H1 (cell line): Measurements from ENCODE around the gene REM1. TPM values are rescaled to one million over a fixed set of nuclear protein-coding genes. Genes with fewer than 3 reads are reported as not detected.

Experiments used
- CBX8 ChIP-seq: fragments of 300-800, 300-1000 bp; sonication (generic); IDR thresholded peaks from 2 replicates; pipeline ENCODE4 v1.7.1; 2016; ENCODE audit warnings: low read depth, low read length, borderline replicate concordance
- CEBPB ChIP-seq: IDR thresholded peaks from 2 replicates; pipeline ENCODE4 v1.6.1; 2012; ENCODE audit warnings: low read depth, low read length
- HDAC2 ChIP-seq, 2 experiments: fragments of 300-600 bp in 1 of 2; sonication (generic) in 1 of 2; IDR thresholded peaks; 2 replicates each; pipeline ENCODE4 v1.6.1; 2011 to 2012; ENCODE audit warnings: low read depth in 2 of 2, low read length in 2 of 2, mild to moderate bottlenecking in 2 of 2, moderate library complexity in 2 of 2, borderline replicate concordance in 1 of 2, inconsistent platforms in 1 of 2
- KDM1A ChIP-seq: fragments of 200-600, 300-600 bp; sonication (generic); IDR thresholded peaks from 2 replicates; pipeline ENCODE4 v1.7.1; 2016; ENCODE audit warnings: mild to moderate bottlenecking, low read length, borderline replicate concordance
- KDM5A ChIP-seq: fragments of 200-600 bp; IDR thresholded peaks from 2 replicates; pipeline ENCODE4 v1.7.1; 2012; ENCODE audit warnings: mild to moderate bottlenecking, low read length, inconsistent platforms, mixed read lengths
- POLR2AphosphoS5 ChIP-seq: IDR thresholded peaks from 2 replicates; pipeline ENCODE4 v1.6.1; 2011; ENCODE audit warnings: low read depth, low read length
- SRF ChIP-seq: IDR thresholded peaks from 2 replicates; pipeline ENCODE4 v1.6.1; 2011; ENCODE audit warnings: mild to moderate bottlenecking, low read depth, low read length, moderate library complexity
- polyA plus RNA-seq, 7 experiments: library from polyadenylated mRNA; depleted of rRNA in 3 of 7; stranded (reverse) in 5 of 7; unstranded in 2 of 7; fragments of >200 nt in 5 of 7; fragments of 200-250 nt in 2 of 7; gene quantifications; 1 replicate in 5 of 7; 2 replicates in 1 of 7; 4 replicates in 1 of 7; pipeline versions ENCODE4 v1.2.1 to v1.2.3, GENCODE V29; 2011 to 2013; ENCODE audit warnings: missing spikeins in 2 of 7, mixed read lengths in 2 of 7
- total RNA-seq: library from RNA; stranded (reverse); fragmentation: NEBNext Ultra II Directional; extraction: Animal tissue kit (Norgen Biotek cat#: 25700); gene quantifications from 2 replicates; pipeline ENCODE4 v1.2.1, GENCODE V29; 2021
- TF ChIP-seq, protein P1 (sequence below): fragments of 300-600 bp; sonication (generic); IDR thresholded peaks from 2 replicates; pipeline ENCODE4 v1.7.1; 2012; ENCODE audit warnings: low read length, moderate library complexity, mild to moderate bottlenecking, inconsistent platforms; ENCODE audit not compliant: insufficient replicate concordance
- TF ChIP-seq, protein P2 (sequence below): IDR thresholded peaks from 2 replicates; pipeline ENCODE4 v1.6.1; 2012; ENCODE audit warnings: inconsistent platforms
- TF ChIP-seq, protein P3 (sequence below): IDR thresholded peaks from 2 replicates; pipeline ENCODE4 v1.6.1; 2011; ENCODE audit warnings: low read depth, mild to moderate bottlenecking, low read length; ENCODE audit not compliant: insufficient read depth

REM1 gene
- total and polyA plus RNA-seq, 2 of the 8 experiments (the other 6 are each of a cell fraction or from before 2014, with no cell fraction given), result 0.05 TPM; not detected in 1

DNA sequence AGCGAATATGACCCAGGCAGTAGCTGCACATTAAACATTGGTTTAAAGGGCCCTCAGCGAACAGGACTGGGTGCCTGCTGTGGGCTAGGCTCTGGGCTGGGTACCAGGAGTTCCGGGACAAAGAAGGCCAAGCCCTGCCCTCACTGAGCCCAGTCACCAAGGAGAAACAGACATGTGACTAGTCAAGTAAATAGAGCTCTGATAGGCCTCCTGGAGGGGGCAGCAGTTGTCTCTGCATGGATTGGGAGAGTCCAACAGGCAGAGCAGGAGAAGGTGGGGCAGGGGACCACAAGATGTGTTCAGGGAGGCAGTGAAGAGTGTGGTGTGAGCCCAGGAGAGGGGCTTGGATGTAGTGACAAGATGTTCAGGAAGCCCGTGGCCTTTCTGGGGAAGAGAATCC lies 42.3 kb downstream of the REM1 start (continued):
- TF ChIP-seq, protein P1, sequence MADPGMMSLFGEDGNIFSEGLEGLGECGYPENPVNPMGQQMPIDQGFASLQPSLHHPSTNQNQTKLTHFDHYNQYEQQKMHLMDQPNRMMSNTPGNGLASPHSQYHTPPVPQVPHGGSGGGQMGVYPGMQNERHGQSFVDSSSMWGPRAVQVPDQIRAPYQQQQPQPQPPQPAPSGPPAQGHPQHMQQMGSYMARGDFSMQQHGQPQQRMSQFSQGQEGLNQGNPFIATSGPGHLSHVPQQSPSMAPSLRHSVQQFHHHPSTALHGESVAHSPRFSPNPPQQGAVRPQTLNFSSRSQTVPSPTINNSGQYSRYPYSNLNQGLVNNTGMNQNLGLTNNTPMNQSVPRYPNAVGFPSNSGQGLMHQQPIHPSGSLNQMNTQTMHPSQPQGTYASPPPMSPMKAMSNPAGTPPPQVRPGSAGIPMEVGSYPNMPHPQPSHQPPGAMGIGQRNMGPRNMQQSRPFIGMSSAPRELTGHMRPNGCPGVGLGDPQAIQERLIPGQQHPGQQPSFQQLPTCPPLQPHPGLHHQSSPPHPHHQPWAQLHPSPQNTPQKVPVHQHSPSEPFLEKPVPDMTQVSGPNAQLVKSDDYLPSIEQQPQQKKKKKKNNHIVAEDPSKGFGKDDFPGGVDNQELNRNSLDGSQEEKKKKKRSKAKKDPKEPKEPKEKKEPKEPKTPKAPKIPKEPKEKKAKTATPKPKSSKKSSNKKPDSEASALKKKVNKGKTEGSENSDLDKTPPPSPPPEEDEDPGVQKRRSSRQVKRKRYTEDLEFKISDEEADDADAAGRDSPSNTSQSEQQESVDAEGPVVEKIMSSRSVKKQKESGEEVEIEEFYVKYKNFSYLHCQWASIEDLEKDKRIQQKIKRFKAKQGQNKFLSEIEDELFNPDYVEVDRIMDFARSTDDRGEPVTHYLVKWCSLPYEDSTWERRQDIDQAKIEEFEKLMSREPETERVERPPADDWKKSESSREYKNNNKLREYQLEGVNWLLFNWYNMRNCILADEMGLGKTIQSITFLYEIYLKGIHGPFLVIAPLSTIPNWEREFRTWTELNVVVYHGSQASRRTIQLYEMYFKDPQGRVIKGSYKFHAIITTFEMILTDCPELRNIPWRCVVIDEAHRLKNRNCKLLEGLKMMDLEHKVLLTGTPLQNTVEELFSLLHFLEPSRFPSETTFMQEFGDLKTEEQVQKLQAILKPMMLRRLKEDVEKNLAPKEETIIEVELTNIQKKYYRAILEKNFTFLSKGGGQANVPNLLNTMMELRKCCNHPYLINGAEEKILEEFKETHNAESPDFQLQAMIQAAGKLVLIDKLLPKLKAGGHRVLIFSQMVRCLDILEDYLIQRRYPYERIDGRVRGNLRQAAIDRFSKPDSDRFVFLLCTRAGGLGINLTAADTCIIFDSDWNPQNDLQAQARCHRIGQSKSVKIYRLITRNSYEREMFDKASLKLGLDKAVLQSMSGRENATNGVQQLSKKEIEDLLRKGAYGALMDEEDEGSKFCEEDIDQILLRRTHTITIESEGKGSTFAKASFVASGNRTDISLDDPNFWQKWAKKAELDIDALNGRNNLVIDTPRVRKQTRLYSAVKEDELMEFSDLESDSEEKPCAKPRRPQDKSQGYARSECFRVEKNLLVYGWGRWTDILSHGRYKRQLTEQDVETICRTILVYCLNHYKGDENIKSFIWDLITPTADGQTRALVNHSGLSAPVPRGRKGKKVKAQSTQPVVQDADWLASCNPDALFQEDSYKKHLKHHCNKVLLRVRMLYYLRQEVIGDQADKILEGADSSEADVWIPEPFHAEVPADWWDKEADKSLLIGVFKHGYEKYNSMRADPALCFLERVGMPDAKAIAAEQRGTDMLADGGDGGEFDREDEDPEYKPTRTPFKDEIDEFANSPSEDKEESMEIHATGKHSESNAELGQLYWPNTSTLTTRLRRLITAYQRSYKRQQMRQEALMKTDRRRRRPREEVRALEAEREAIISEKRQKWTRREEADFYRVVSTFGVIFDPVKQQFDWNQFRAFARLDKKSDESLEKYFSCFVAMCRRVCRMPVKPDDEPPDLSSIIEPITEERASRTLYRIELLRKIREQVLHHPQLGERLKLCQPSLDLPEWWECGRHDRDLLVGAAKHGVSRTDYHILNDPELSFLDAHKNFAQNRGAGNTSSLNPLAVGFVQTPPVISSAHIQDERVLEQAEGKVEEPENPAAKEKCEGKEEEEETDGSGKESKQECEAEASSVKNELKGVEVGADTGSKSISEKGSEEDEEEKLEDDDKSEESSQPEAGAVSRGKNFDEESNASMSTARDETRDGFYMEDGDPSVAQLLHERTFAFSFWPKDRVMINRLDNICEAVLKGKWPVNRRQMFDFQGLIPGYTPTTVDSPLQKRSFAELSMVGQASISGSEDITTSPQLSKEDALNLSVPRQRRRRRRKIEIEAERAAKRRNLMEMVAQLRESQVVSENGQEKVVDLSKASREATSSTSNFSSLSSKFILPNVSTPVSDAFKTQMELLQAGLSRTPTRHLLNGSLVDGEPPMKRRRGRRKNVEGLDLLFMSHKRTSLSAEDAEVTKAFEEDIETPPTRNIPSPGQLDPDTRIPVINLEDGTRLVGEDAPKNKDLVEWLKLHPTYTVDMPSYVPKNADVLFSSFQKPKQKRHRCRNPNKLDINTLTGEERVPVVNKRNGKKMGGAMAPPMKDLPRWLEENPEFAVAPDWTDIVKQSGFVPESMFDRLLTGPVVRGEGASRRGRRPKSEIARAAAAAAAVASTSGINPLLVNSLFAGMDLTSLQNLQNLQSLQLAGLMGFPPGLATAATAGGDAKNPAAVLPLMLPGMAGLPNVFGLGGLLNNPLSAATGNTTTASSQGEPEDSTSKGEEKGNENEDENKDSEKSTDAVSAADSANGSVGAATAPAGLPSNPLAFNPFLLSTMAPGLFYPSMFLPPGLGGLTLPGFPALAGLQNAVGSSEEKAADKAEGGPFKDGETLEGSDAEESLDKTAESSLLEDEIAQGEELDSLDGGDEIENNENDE, result no peak
- TF ChIP-seq CEBPB (no peak), KDM5A (no peak), HDAC2 (IDR thresholded peaks at IDR 0.05; ENCODE audit: borderline replicate concordance in 1 of 2, low read depth in 2 of 2, low read length in 2 of 2) (no peak), SRF (no peak), CBX8 (no peak), POLR2AphosphoS5 (peak; percentile 51), KDM1A (no peak)
- TF ChIP-seq, protein P2, sequence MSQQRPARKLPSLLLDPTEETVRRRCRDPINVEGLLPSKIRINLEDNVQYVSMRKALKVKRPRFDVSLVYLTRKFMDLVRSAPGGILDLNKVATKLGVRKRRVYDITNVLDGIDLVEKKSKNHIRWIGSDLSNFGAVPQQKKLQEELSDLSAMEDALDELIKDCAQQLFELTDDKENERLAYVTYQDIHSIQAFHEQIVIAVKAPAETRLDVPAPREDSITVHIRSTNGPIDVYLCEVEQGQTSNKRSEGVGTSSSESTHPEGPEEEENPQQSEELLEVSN, result no peak
- TF ChIP-seq, protein P3, sequence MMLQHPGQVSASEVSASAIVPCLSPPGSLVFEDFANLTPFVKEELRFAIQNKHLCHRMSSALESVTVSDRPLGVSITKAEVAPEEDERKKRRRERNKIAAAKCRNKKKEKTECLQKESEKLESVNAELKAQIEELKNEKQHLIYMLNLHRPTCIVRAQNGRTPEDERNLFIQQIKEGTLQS, result no peak
